HepG2 (cell line): ENCODE data around the gene BCORL1. TPM values are rescaled to one million over a fixed set of nuclear protein-coding genes. Genes with fewer than 3 reads are reported as not detected.
A peak's percentile ranks its signal among the peaks of the same experiment; 100 is the strongest.

Experiments
- ARHGAP35 ChIP-seq: sonication (generic); formaldehyde crosslinking; IDR thresholded peaks from 2 replicates; pipeline ENCODE4 v1.9.0; 2022; ENCODE audit warnings: mild to moderate bottlenecking, inconsistent platforms, moderate library complexity, missing genetic modification reagents, borderline replicate concordance
- CCDC6 ChIP-seq: sonication (generic); formaldehyde crosslinking; IDR thresholded peaks from 2 replicates; pipeline ENCODE4 v1.8.1; 2022; ENCODE audit warnings: mild to moderate bottlenecking, missing genetic modification reagents, moderate library complexity
- ERF ChIP-seq: IDR thresholded peaks from 2 replicates; pipeline ENCODE4 v1.6.1; 2018; ENCODE audit warnings: missing biosample characterization, missing genetic modification reagents
- FOSL2 ChIP-seq: sonication (generic); formaldehyde crosslinking; IDR thresholded peaks from 2 replicates; pipeline ENCODE4 v1.4.0; 2020; ENCODE audit warnings: missing genetic modification reagents
- FOXO1 ChIP-seq: sonication (generic); formaldehyde crosslinking; IDR thresholded peaks from 2 replicates; pipeline ENCODE4 v1.4.0; 2020; ENCODE audit warnings: missing genetic modification reagents
- HMG20A ChIP-seq: IDR thresholded peaks from 2 replicates; pipeline ENCODE4 v1.6.1; 2016; ENCODE audit warnings: borderline replicate concordance
- KAT2B ChIP-seq: fragments of 150-350 bp; IDR thresholded peaks from 2 replicates; pipeline ENCODE4 v1.6.1; 2014; ENCODE audit warnings: low read depth, low read length, borderline replicate concordance
- MBNL3 ChIP-seq: fragments of 250-450 bp; sonication (Bioruptor Pico); conservative IDR thresholded peaks from 2 replicates; pipeline ENCODE4 v1.8.0; 2022; ENCODE audit warnings: mild to moderate bottlenecking, inconsistent platforms
- MTA3 ChIP-seq: sonication (generic); formaldehyde crosslinking; IDR thresholded peaks from 2 replicates; pipeline ENCODE4 v1.4.0; 2020; ENCODE audit warnings: missing genetic modification reagents
- PBX3 ChIP-seq: sonication (generic); formaldehyde crosslinking; IDR thresholded peaks from 2 replicates; pipeline ENCODE4 v1.8.1; 2023; ENCODE audit warnings: missing genetic modification reagents, inconsistent platforms, borderline replicate concordance
- PCBP2 ChIP-seq: fragments of 200-400 bp; formaldehyde crosslinking; optimal IDR thresholded peaks from 2 replicates; pipeline ENCODE3; 2018; ENCODE audit warnings: low read length, low read depth; ENCODE audit not compliant: poor library complexity, severe bottlenecking
- PRPF4 ChIP-seq: fragments of 200-400 bp; formaldehyde crosslinking; IDR thresholded peaks from 2 replicates; pipeline ENCODE4 v1.6.1; 2016; ENCODE audit warnings: low read length, low read depth; ENCODE audit not compliant: poor library complexity, severe bottlenecking
- SIX1 ChIP-seq: sonication (generic); formaldehyde crosslinking; IDR thresholded peaks from 2 replicates; pipeline ENCODE4 v1.4.0; 2020; ENCODE audit warnings: missing genetic modification reagents, borderline replicate concordance
- YY1 ChIP-seq: IDR thresholded peaks from 2 replicates; pipeline ENCODE4 v1.6.1; 2011; ENCODE audit warnings: low read length, low read depth, moderate library complexity, mild to moderate bottlenecking; ENCODE audit not compliant: insufficient read depth, insufficient replicate concordance
- ZBTB33 ChIP-seq: sonication (generic); formaldehyde crosslinking; IDR thresholded peaks from 2 replicates; pipeline ENCODE4 v1.4.0; 2020; ENCODE audit warnings: missing genetic modification reagents
- ZGPAT ChIP-seq: IDR thresholded peaks from 2 replicates; pipeline ENCODE4 v1.6.1; 2016; ENCODE audit warnings: mild to moderate bottlenecking
- ZMYM4 ChIP-seq: sonication (generic); formaldehyde crosslinking; IDR thresholded peaks from 2 replicates; pipeline ENCODE4 v1.8.1; 2023; ENCODE audit warnings: mild to moderate bottlenecking, missing genetic modification reagents
- ZNF205 ChIP-seq: IDR thresholded peaks from 2 replicates; pipeline ENCODE4 v1.6.1; 2018; ENCODE audit warnings: missing biosample characterization, missing genetic modification reagents
- ZNF235 ChIP-seq: sonication (generic); formaldehyde crosslinking; IDR thresholded peaks from 2 replicates; pipeline ENCODE4 v1.8.1; 2023; ENCODE audit warnings: mild to moderate bottlenecking, missing genetic modification reagents, borderline replicate concordance
- ZNF30 ChIP-seq: sonication (generic); formaldehyde crosslinking; IDR thresholded peaks from 2 replicates; pipeline ENCODE4 v1.5.0; 2020; ENCODE audit warnings: mild to moderate bottlenecking, missing genetic modification reagents
- ZNF44 ChIP-seq: sonication (generic); formaldehyde crosslinking; IDR thresholded peaks from 2 replicates; pipeline ENCODE4 v1.5.1; 2020; ENCODE audit warnings: mild to moderate bottlenecking, missing genetic modification reagents
- ZNF784 ChIP-seq: sonication (generic); formaldehyde crosslinking; IDR thresholded peaks from 2 replicates; pipeline ENCODE4 v1.5.1; 2020; ENCODE audit warnings: missing genetic modification reagents, mild to moderate bottlenecking, borderline replicate concordance
- ZSCAN22 ChIP-seq: sonication (generic); formaldehyde crosslinking; IDR thresholded peaks from 2 replicates; pipeline ENCODE4 v1.4.0; 2020; ENCODE audit warnings: mild to moderate bottlenecking, missing genetic modification reagents
- ZUFSP ChIP-seq: sonication (generic); formaldehyde crosslinking; IDR thresholded peaks from 2 replicates; pipeline ENCODE4 v1.9.0; 2021; ENCODE audit warnings: missing genetic modification reagents, mild to moderate bottlenecking, borderline replicate concordance
- polyA plus RNA-seq, 8 experiments: library from polyadenylated mRNA; depleted of rRNA in 3 of 8; stranded (reverse) in 7 of 8; unstranded in 1 of 8; fragments of >200 nt; fragmentation: Illumina TruSeq in 4 of 8; extraction: Trizol in 4 of 8; gene quantifications; 2 replicates each; pipeline versions ENCODE4 v1.2.1 to v1.2.3, GENCODE V29; 2011 to 2016; ENCODE audit warnings: low read depth in 4 of 8, missing spikeins in 1 of 8, mixed read lengths in 1 of 8; ENCODE audit not compliant: insufficient read depth in 1 of 8
- total RNA-seq, 5 experiments: library from RNA; depleted of rRNA; stranded (reverse); fragments of >200 nt; fragmentation: Illumina TruSeq; extraction: Trizol; gene quantifications; 2 replicates each; pipeline ENCODE4 v1.2.3, GENCODE V29; 2016; ENCODE audit warnings: low read depth in 1 of 5

Gene BCORL1
- total and polyA plus RNA-seq, 2 of the 13 experiments (the other 11 are each of a cell fraction or from before 2014, with no cell fraction given), result 0.67 to 1.4 TPM

- TF ChIP-seq ZGPAT (CRISPR knock-in tag) (no peak), PBX3 (CRISPR knock-in tag) (no peak), HMG20A (CRISPR knock-in tag) (no peak), SIX1 (CRISPR knock-in tag) (no peak), ZNF44 (no peak), CCDC6 (no peak), PRPF4 (no peak), ERF (CRISPR knock-in tag) (no peak), ZNF30 (CRISPR knock-in tag) (no peak), FOXO1 (CRISPR knock-in tag) (peak; percentile 66; the same call in 1 of the 2 replicates), ZNF205 (CRISPR knock-in tag) (no peak), ZNF784 (CRISPR knock-in tag) (no peak), PCBP2 (no peak), ZSCAN22 (CRISPR knock-in tag) (no peak), KAT2B (no peak), MBNL3 (CRISPR knock-in tag) (no peak), MTA3 (no peak), YY1 (no peak), FOSL2 (no peak), ZUFSP (CRISPR knock-in tag) (no peak), ZMYM4 (CRISPR knock-in tag) (0 out of 2 replicates have a peak, but pooled peaks have one; percentile 22), ARHGAP35 (no peak), ZBTB33 (CRISPR knock-in tag) (no peak), ZNF235 (CRISPR knock-in tag) (no peak)
Observed at GRCh38 chrX:130097507-130098209, 115.2 kb downstream of the BCORL1 start (continued).
